ENCODE results near the gene CLIC3. TPM values are rescaled to one million over a fixed set of nuclear protein-coding genes. Genes with fewer than 3 reads are reported as not detected.

Gene CLIC3
- total RNA-seq, 4 donors from 2014 or later = 1.2 to 120 (median 38.0) TPM

GRCh38 chr9:137017071-137017470, 20.7 kb upstream of the CLIC3 start:
- Histone ChIP-seq H3K9me3 (no peaks in the 10 kb centered on the region), H3K4me1 (peaks cover 0 to 4% (median under 1%) of the 10 kb centered on the region in 4 donors), H3K27me3 (no peaks in the 10 kb centered on the region), H3K27ac (no peak overlapping the region), H3K4me3 (no peak overlapping the region), H3K36me3 (peaks cover 4 to 98% (median 14%) of the 10 kb centered on the region in 3 donors)
- DNase-seq (ENCODE audit: low spot score in 2 of 2) = no peak
- 96 to 97% methylated on average over 27 to 28 of the region's 28 CpGs for WGBS, 2 donors
- TF ChIP-seq EP300 (IDR thresholded peaks at IDR 0.05) = no peak
- no peak for TF ChIP-seq POLR2A (IDR thresholded peaks at IDR 0.05)

DNA sequence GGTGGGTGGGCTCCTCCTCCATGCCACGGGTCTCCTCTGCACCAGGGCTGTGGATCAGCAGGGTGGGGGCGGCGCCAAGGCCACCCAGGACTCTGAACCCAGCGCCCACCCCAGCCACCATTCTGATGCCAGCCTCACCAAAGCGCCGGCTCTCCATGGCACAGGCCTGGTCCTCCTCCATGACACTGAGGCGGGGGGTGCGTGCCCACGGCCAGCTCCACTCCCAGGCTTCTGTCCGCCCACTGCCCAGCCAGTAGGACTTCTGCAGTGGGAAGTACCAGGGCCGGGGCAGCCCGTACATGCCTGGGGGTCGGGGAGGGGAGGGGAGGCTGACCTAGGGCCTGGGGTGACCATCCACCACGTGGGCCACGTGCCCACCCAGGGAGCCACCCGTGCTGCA, 20.1 kb upstream of the CLIC3 start:
- DNase-seq (ENCODE audit: low spot score in 2 of 2) = no peak
- peaks cover 0 to 4% (median 0%) of the 10 kb centered on the region in 4 donors for H3K4me1 ChIP-seq
- TF ChIP-seq POLR2A (IDR thresholded peaks at IDR 0.05) (no peak), CTCF (IDR thresholded peaks at IDR 0.05) (no peak), EP300 (IDR thresholded peaks at IDR 0.05) (no peak)
- WGBS, 2 donors = 85 to 92% methylated on average over 2 to 4 of the region's 16 CpGs
- no peak overlapping the region for H3K4me3 ChIP-seq
- no peaks in the 10 kb centered on the region for H3K27me3 ChIP-seq
- peaks cover 4 to 100% (median 20%) of the 10 kb centered on the region in 3 donors for H3K36me3 ChIP-seq
- H3K27ac ChIP-seq = no peak overlapping the region
- H3K9me3 ChIP-seq = no peaks in the 10 kb centered on the region

DNA sequence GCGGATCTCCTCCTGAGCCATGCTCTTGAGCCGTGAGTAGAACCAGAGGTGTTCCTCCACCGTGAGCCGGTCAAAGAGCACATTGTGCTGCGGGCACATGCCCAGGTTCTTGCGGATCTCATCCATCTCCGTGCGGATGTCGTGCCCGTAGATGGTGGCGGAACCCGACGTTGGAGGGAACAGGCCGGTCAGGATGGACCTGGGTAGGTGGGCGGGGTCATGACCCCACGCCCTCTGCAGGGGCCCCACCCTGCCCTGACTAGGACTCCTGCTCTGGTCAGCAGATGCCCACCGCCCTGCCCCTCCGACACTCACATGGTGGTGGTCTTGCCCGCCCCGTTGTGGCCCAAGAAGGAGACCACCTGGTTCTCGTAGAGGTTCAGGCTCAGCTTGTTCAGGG, 19.6 kb upstream of the CLIC3 start:
- Histone ChIP-seq H3K9me3 (no peaks in the 10 kb centered on the region), H3K27me3 (no peaks in the 10 kb centered on the region), H3K4me1 (peaks cover 0 to 4% (median 0%) of the 10 kb centered on the region in 4 donors), H3K4me3 (no peak overlapping the region), H3K27ac (no peak overlapping the region), H3K36me3 (peaks cover 4 to 100% (median 25%) of the 10 kb centered on the region in 3 donors)
- no peak for DNase-seq (ENCODE audit: low spot score in 2 of 2)
- no peak for TF ChIP-seq EP300 (IDR thresholded peaks at IDR 0.05)
- TF ChIP-seq POLR2A (IDR thresholded peaks at IDR 0.05) = no peak
- TF ChIP-seq CTCF (IDR thresholded peaks at IDR 0.05) = no peak
- 93 to 96% methylated on average over 18 to 20 of the region's 21 CpGs for WGBS, 2 donors

GRCh38 chr9:137015540-137015930, 19.2 kb upstream of the CLIC3 start:
- TF ChIP-seq POLR2A (IDR thresholded peaks at IDR 0.05) (no peak), EP300 (IDR thresholded peaks at IDR 0.05) (no peak), CTCF (IDR thresholded peaks at IDR 0.05) (no peak)

DNA sequence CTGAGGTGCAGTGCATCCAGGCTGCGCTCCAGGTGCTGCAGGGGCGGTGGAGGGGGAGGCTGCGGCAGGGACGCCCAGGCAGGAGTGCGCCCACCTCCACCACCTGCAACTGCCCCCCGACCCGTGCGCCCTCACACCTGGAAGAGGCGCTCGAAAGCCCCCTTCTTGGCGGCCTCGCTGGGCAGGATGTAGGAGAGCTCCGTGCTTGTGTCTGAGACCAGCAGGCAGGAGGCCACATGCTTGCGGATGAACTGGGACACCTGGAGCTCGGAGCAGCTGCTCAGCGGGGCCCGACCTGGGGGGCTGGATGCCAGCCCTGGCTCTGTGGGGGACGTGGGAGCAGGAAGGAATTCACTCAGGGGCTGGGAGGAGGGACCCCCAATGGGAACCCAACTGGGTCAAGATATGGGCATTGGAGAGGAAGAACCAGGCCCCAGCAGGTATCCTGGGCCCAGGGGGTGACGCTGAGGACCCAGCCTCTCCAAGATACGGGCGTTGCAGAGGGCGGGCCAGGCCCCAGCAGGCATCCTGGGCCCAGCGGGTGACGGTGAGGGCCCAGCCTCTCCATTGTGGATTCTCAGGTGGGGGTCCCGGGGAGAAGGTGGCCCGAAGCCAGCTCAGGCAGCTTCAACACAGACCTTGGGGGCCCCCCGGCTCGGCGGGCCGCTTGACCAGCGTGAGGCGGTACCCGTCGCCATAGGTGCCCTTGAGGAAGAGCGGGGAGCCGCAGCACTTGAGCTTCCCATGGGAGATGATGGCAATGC, 18.6 kb upstream of the CLIC3 start:
- Histone ChIP-seq H3K27ac (no peak overlapping the region), H3K9me3 (no peaks in the 10 kb centered on the region), H3K4me1 (no peaks in the 10 kb centered on the region), H3K36me3 (peaks cover 4 to 100% (median 26%) of the 10 kb centered on the region in 3 donors), H3K27me3 (no peaks in the 10 kb centered on the region), H3K4me3 (no peak overlapping the region)
- TF ChIP-seq POLR2A (IDR thresholded peaks at IDR 0.05) (no peak), CTCF (IDR thresholded peaks at IDR 0.05) (no peak)
- WGBS, 2 donors = 94% methylated on average over 32 to 36 of the region's 36 CpGs
- DNase-seq (ENCODE audit: low spot score in 2 of 2) = no peak

More at GRCh38 chr9:137015540-137015930, 19.2 kb upstream of the CLIC3 start:
- Histone ChIP-seq H3K36me3 (peaks cover 4 to 100% (median 26%) of the 10 kb centered on the region in 3 donors), H3K27ac (no peak overlapping the region), H3K4me3 (no peak overlapping the region), H3K27me3 (no peaks in the 10 kb centered on the region), H3K4me1 (peaks cover 0 to 2% (median 0%) of the 10 kb centered on the region in 4 donors), H3K9me3 (no peaks in the 10 kb centered on the region)
- DNase-seq (ENCODE audit: low spot score in 2 of 2) = no peak
- WGBS, 2 donors = 94 to 98% methylated on average over 13 to 24 of the region's 25 CpGs
